Measurements from ENCODE around the gene FGD6. TPM values are rescaled to one million over a fixed set of nuclear protein-coding genes. Genes with fewer than 3 reads are reported as not detected.
"Not testable (repeated sequence)": the region's sequence is repeated elsewhere in the genome, so short reads cannot be mapped to it uniquely, and the experiment has no call there.

Gene FGD6
- total RNA-seq, 6 experiments from 2014 or later: 3.5 to 7.8 (median 5.1) TPM

GRCh38 chr12:95197636-95198035, 19.6 kb downstream of the FGD6 start:
- WGBS (ENCODE audit: insufficient coverage, low coverage, low lambda C conversion rate, missing lambda C conversion rate): 36% methylated on average over 2 of the region's 2 CpGs
- Histone ChIP-seq H3K27me3 (no peaks in the 10 kb centered on the region), H3K27ac (no peak overlapping the region), H3K9me3 (no peaks in the 10 kb centered on the region), H3K4me3 (no peak overlapping the region), H3K36me3 (no peaks in the 10 kb centered on the region), H3K4me1 (peaks cover 0 to 5% (median 0%) of the 10 kb centered on the region in 4 donors)
- DNase-seq: no peak
- intact Hi-C loops (cut with DNase I): no loop called here
- peak in 1 of 4 donors; percentile 39 for ATAC-seq
- TF ChIP-seq CTCF (IDR thresholded peaks at IDR 0.05): no peak

GRCh38 chr12:95196875-95197569, 20.2 kb downstream of the FGD6 start:
- H3K4me1 ChIP-seq; H3K36me3 ChIP-seq; H3K4me3 ChIP-seq; H3K27me3 ChIP-seq; H3K9me3 ChIP-seq; DNase-seq; intact Hi-C loops (cut with DNase I); ATAC-seq; H3K27ac ChIP-seq: not testable (repeated sequence)
- 97% methylated on average over 3 of the region's 7 CpGs for WGBS (ENCODE audit: insufficient coverage, low coverage, low lambda C conversion rate, missing lambda C conversion rate)

GRCh38 chr12:95195122-95195521, 22.1 kb downstream of the FGD6 start:
- no peaks in the 10 kb centered on the region for H3K27me3 ChIP-seq
- no peak overlapping the region for H3K4me3 ChIP-seq
- DNase-seq (no peak), ATAC-seq (peak in 2 of 4 donors; percentile 27 to 28)
- H3K4me1 ChIP-seq: peaks cover 0 to 11% (median 0%) of the 10 kb centered on the region in 4 donors
- WGBS (ENCODE audit: insufficient coverage, low coverage, low lambda C conversion rate, missing lambda C conversion rate): 72% methylated on average over 3 of the region's 3 CpGs
- TF ChIP-seq POLR2A (IDR thresholded peaks at IDR 0.05) (no peak), CTCF (IDR thresholded peaks at IDR 0.05) (no peak)
- intact Hi-C loops (cut with DNase I): no loop called here
- no peaks in the 10 kb centered on the region for H3K9me3 ChIP-seq
- H3K36me3 ChIP-seq: no peaks in the 10 kb centered on the region
- no peak overlapping the region for H3K27ac ChIP-seq

- intact Hi-C loops (cut with DNase I): no loop called here
- H3K9me3 ChIP-seq: no peaks in the 10 kb centered on the region
- H3K27me3 ChIP-seq: no peaks in the 10 kb centered on the region
- 100% methylated on average over 3 of the region's 3 CpGs for WGBS (ENCODE audit: insufficient coverage, low coverage, low lambda C conversion rate, missing lambda C conversion rate)
- TF ChIP-seq POLR2A (IDR thresholded peaks at IDR 0.05) (no peak), CTCF (IDR thresholded peaks at IDR 0.05) (no peak)
- H3K4me1 ChIP-seq: peaks cover 0 to 13% (median 0%) of the 10 kb centered on the region in 4 donors
- no peak overlapping the region for H3K4me3 ChIP-seq
- DNase-seq: no peak
- no peak for ATAC-seq
- no peaks in the 10 kb centered on the region for H3K36me3 ChIP-seq
- no peak overlapping the region for H3K27ac ChIP-seq
Observed at GRCh38 chr12:95193139-95193538, 24.1 kb downstream of the FGD6 start.

GRCh38 chr12:95192271-95192670, 25.0 kb downstream of the FGD6 start:
- DNase-seq (no peak), ATAC-seq (no peak)
- no peak for TF ChIP-seq CTCF (IDR thresholded peaks at IDR 0.05)
- TF ChIP-seq POLR2A (IDR thresholded peaks at IDR 0.05): no peak
- intact Hi-C loops (cut with DNase I): no loop called here
- no peaks in the 10 kb centered on the region for H3K27me3 ChIP-seq
- H3K36me3 ChIP-seq: no peaks in the 10 kb centered on the region
- H3K27ac ChIP-seq: no peak overlapping the region
- no peaks in the 10 kb centered on the region for H3K9me3 ChIP-seq
- H3K4me3 ChIP-seq: no peak overlapping the region
- peaks cover 0 to 19% (median 0%) of the 10 kb centered on the region in 4 donors for H3K4me1 ChIP-seq

Data from right lobe of liver (tissue), 6 donors.